ENCODE data around the gene ATP11C.
"Not testable (repeated sequence)": the region's sequence is repeated elsewhere in the genome, so short reads cannot be mapped to it uniquely, and the experiment has no call there.

Gene ATP11C

GRCh38 chrX:139720136-139720535 is 212.7 kb downstream of the ATP11C start:
- DNase-seq (ENCODE audit: low read depth): no peak

DNA sequence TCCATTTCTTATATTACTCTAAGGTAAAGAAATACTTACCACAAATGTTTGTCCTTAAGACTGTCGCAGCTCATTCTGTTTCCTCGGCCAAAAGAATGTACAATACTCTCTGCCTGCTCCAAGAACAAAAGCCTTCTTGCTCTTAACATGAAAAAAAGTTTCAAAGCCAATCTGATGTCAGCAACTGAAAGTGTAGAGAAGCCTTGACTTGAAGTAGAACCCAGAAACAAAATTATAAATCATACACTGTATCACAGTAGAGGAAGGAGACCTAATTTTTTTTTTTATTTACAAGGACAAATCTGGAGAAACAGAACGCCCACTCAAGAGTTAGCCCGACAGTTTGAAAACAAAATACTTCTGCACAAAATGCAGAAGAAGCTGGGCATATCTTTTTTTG is 224.8 kb downstream of the ATP11C start, which contains the start of gene MCF2:
Gene MCF2, minus strand, starts transcription at position 101 of the 400 bp plus-strand sequence. CDS start 56,423 bp downstream, outside the sequence.
- no peak for DNase-seq (ENCODE audit: low read depth)

- no peak for DNase-seq (ENCODE audit: low read depth)
These were observed 230.2 kb downstream of the ATP11C start for GRCh38 chrX:139702658-139703057.

DNA sequence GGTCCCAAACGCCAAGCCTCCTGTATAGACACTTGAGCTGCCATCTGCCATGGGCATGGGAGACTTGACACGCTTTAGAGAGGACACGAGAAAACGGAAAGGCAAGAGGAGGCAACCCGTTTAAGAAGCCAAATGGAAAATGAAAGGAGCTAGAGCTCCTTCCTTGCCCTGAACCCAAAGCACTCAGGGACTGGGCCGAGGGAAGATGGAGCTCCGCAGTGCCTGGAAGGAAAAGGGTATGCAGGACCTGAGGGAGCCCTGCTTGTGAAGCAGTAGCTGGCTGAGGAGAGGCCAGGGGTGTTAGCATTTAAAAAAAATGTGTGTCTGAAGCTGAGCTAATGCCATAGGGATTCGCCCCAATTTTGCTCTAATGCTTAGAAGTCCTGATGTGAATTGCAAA is 239.9 kb downstream of the ATP11C start:
- no peak for DNase-seq (ENCODE audit: low read depth)

DNA sequence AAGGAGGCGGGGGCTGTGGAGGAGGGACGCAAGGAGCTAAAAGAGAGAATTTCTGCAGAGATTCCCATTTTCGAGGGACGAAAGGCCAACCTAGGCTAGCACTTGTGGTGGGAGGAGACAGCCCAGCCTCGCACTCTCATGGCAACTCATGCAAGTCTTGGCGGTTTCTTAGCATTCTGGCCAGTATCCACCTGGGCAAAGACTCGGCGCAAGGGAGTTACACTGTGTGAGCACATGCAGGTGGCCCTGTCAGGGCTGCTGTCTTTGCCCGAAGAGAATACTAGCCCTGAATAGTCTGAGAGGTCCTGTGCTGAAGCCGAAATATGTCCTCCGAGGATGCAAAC is 240.4 kb downstream of the ATP11C start:
- DNase-seq (ENCODE audit: low read depth): no peak

- no peak for DNase-seq (ENCODE audit: low read depth)
These were observed 240.9 kb downstream of the ATP11C start for GRCh38 chrX:139691843-139692505.

GRCh38 chrX:139691493-139691842 is 241.4 kb downstream of the ATP11C start:
- no peak for DNase-seq (ENCODE audit: low read depth)

DNA sequence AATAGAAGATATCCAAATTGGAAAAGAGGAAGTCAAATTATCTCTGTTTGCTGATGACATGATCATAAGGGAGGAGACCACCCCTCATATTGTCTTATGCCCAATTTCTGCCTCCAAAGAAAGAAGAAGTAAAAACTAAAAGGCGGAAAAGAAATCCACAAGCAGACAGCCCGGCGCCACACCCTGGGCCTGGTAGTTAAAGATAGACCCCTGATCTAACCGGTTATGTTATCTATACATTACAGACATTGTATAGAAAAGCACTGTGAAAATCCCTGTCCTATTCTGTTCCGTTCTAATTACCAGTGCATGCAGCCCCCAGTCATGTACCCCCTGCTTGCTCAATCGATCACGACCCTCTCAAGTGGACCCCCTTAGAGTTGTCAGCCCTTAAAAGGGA is 247.7 kb downstream of the ATP11C start:
- DNase-seq (ENCODE audit: low read depth): not testable (repeated sequence)

DNA sequence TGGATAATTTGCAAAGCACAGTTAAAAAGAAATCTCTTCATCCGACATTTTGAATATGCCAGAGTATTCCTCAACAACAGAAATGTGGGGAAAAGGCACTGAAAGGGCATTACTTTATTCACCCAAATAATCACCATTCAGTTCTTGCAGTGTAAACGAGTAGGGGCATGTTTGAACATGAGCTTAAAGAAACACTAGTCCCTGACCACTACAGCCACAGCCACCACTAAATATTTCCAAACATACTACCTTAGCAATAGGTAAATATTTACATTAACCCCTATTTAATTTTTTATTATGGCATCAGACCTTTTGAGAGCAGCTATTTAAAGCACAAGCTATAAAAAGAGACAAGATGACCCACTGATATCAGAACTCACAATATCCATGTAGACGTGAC is 252.5 kb downstream of the ATP11C start:
- no peak for DNase-seq (ENCODE audit: low read depth)
